GM12878 (cell line): ENCODE measurements around the gene PITPNM3. TPM values are rescaled to one million over a fixed set of nuclear protein-coding genes. Genes with fewer than 3 reads are reported as not detected.

Experiments used
- BCL11A ChIP-seq: IDR thresholded peaks from 2 replicates; pipeline ENCODE4 v1.6.1; 2011; ENCODE audit warnings: low read depth, low read length
- BHLHE40 ChIP-seq, 2 experiments: fragments of 450-650 bp in 1 of 2; IDR thresholded peaks; 2 replicates each; pipeline ENCODE4 v1.6.1; 2011 to 2017; ENCODE audit warnings: low read depth in 2 of 2, borderline replicate concordance in 1 of 2, improper control_type of control experiment in 1 of 2, low read length in 1 of 2, mild to moderate bottlenecking in 1 of 2
- GATAD2B ChIP-seq: fragments of 450-650 bp; conservative IDR thresholded peaks from 2 replicates; pipeline ENCODE4 v1.6.1; 2017; ENCODE audit warnings: low read depth, mild to moderate bottlenecking, moderate library complexity
- IKZF1 ChIP-seq: fragments of 450-650 bp; conservative IDR thresholded peaks from 2 replicates; pipeline ENCODE4 v1.6.1; 2017; ENCODE audit warnings: antibody characterized with exemption, mild to moderate bottlenecking
- IRF4 ChIP-seq: IDR thresholded peaks from 2 replicates; pipeline ENCODE4 v1.6.1; 2011; ENCODE audit warnings: low read depth, low read length
- MEF2A ChIP-seq: IDR thresholded peaks from 2 replicates; pipeline ENCODE4 v1.6.1; 2011; ENCODE audit warnings: low read depth, mild to moderate bottlenecking, low read length, moderate library complexity; ENCODE audit not compliant: insufficient read depth
- MTA3 ChIP-seq: IDR thresholded peaks from 2 replicates; pipeline ENCODE4 v1.6.1; 2012; ENCODE audit warnings: low read length, inconsistent platforms, borderline replicate concordance
- NRF1 ChIP-seq: conservative IDR thresholded peaks from 2 replicates; pipeline ENCODE4 v1.6.1; 2011; ENCODE audit warnings: mild to moderate bottlenecking, low read depth, low read length, improper control_type of control experiment
- RELA ChIP-seq: fragments of 450-650 bp; IDR thresholded peaks from 2 replicates; pipeline ENCODE4 v1.8.0; 2014; ENCODE audit warnings: borderline replicate concordance; ENCODE audit not compliant: partially characterized antibody
- TBL1XR1 ChIP-seq: IDR thresholded peaks from 2 replicates; pipeline ENCODE4 v1.6.1; 2012; ENCODE audit warnings: low read depth, low read length, improper control_type of control experiment
- ZNF384 ChIP-seq: IDR thresholded peaks from 2 replicates; pipeline ENCODE4 v1.6.1; 2012; ENCODE audit warnings: low read depth, mild to moderate bottlenecking, low read length, improper control_type of control experiment, borderline replicate concordance
- polyA plus RNA-seq, 11 experiments: library from polyadenylated mRNA; depleted of rRNA in 4 of 11; unstranded in 6 of 11; stranded (reverse) in 5 of 11; fragments of >200 nt; fragmentation: Nextera tagmentation in 4 of 11; fragmentation: Illumina TruSeq in 1 of 11; extraction: Ambion mirVana in 4 of 11; extraction: Trizol in 1 of 11; gene quantifications; 1 replicate in 1 of 11; 2 replicates in 10 of 11; pipeline versions ENCODE4 v1.2.1 to v1.2.3, GENCODE V29; 2011 to 2016; ENCODE audit warnings: inconsistent platforms in 2 of 11, missing spikeins in 2 of 11, low read depth in 1 of 11
- total RNA-seq, 4 experiments: library from RNA; depleted of rRNA in 3 of 4; stranded (reverse); fragments of >200 nt in 3 of 4; fragmentation: Illumina TruSeq in 1 of 4; extraction: Trizol in 1 of 4; gene quantifications; 2 replicates each; pipeline versions ENCODE4 v1.2.1 to v1.2.3, GENCODE V29; 2013 to 2021
- TF ChIP-seq, protein P1 (sequence below): fragments of 450-650 bp; IDR thresholded peaks from 2 replicates; pipeline ENCODE4 v1.6.1; 2017; ENCODE audit warnings: mild to moderate bottlenecking

The PITPNM3 gene
- total and polyA plus RNA-seq, 10 of the 15 experiments (the other 5 are each of a cell fraction or from before 2014, with no cell fraction given): 0.02 to 0.49 (median 0.19) TPM; not detected in 1

DNA sequence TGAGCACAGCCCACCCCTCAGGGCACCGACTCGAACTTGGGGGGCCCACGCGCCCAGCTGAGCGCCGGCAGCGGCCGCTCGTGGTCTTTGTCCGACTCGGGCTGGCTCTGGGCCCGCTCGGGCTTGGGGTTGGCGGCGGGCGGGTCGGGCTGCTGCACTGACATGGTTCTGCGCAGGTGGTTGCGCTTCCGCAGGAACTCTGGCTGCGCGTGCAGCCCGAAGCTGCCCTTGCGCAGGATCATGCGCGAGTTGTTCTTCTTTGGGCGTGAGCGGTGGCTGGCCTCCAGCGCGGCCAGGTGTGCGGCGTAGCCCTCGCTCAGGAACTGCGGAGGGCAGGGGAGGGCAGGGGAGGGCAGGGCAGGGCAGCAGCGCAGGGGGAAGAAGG lies 101.0 kb downstream of the PITPNM3 start (continued):
- TF ChIP-seq MTA3 (no peak), BCL11A (no peak), MEF2A (no peak), NRF1 (peak; percentile 50), ZNF384 (no peak), GATAD2B (no peak), RELA (no peak), TBL1XR1 (no peak), BHLHE40 (IDR thresholded peaks at IDR 0.05; ENCODE audit: borderline replicate concordance in 1 of 2, low read depth in 2 of 2, low read length in 1 of 2) (peak in 1 of 2 experiments; percentile 54; a peak in 1 of 4 replicates), IKZF1 (0 out of 2 replicates have a peak, but pooled peaks have one; percentile 28), IRF4 (no peak)
- TF ChIP-seq, protein P1, sequence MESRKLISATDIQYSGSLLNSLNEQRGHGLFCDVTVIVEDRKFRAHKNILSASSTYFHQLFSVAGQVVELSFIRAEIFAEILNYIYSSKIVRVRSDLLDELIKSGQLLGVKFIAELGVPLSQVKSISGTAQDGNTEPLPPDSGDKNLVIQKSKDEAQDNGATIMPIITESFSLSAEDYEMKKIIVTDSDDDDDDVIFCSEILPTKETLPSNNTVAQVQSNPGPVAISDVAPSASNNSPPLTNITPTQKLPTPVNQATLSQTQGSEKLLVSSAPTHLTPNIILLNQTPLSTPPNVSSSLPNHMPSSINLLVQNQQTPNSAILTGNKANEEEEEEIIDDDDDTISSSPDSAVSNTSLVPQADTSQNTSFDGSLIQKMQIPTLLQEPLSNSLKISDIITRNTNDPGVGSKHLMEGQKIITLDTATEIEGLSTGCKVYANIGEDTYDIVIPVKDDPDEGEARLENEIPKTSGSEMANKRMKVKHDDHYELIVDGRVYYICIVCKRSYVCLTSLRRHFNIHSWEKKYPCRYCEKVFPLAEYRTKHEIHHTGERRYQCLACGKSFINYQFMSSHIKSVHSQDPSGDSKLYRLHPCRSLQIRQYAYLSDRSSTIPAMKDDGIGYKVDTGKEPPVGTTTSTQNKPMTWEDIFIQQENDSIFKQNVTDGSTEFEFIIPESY: no peak
